IMR-90 (cell line): ENCODE results near the gene SEPHS2. TPM values are rescaled to one million over a fixed set of nuclear protein-coding genes. Genes with fewer than 3 reads are reported as not detected.

Experiments used
- ATAC-seq: fragments of 200-7000 bp; cut with Tn5 transposase; 2 replicates; pipeline ENCODE4 v1.9.1; 2020; ENCODE audit warnings: low read depth, mild to moderate bottlenecking, moderate library complexity
- BruUV-seq: library from RNA; stranded (reverse); fragments of 400-500 nt; replicated peaks from 2 replicates; lab custom pipeline; 2021; lab: Mats Ljungman, UMichigan
- CTCF ChIA-PET: fragments of 300-600 bp; formaldehyde crosslinking; extraction: SDS; loops from one replicate; lab custom pipeline; 2021; ENCODE audit warnings: antibody characterized with exemption; lab: Yijun Ruan, JAX
- POLR2A ChIA-PET: fragments of 300-600 bp; sonication (Branson Sonifier 250); formaldehyde crosslinking; loops from one replicate; lab custom pipeline; 2022; ENCODE audit warnings: antibody characterized with exemption; ENCODE audit not compliant: unreplicated experiment; lab: Charles Lee
- DNase-seq: peaks from one replicate; pipeline ENCODE4 v3.0.0; 2013
- H2AFZ ChIP-seq: replicated peaks from 2 replicates; pipeline ENCODE3; 2013; ENCODE audit warnings: low read length, mild to moderate bottlenecking; ENCODE audit not compliant: poor library complexity
- H2AK5ac ChIP-seq: 2 replicates; pipeline ENCODE4 v1.6.1; 2013; ENCODE audit warnings: low read depth, low read length, inconsistent platforms
- H2AK9ac ChIP-seq: replicated peaks from 2 replicates; pipeline ENCODE3; 2013; ENCODE audit warnings: mild to moderate bottlenecking, low read depth, low read length, moderate library complexity; ENCODE audit not compliant: poor library complexity
- H2BK120ac ChIP-seq: 2 replicates; pipeline ENCODE4 v1.6.1; 2013; ENCODE audit warnings: low read depth, low read length, inconsistent platforms
- H2BK15ac ChIP-seq: 3 replicates; pipeline ENCODE4 v1.6.1; 2013; ENCODE audit warnings: low read depth, low read length, inconsistent platforms
- H2BK20ac ChIP-seq: 2 replicates; pipeline ENCODE4 v1.6.1; 2013; ENCODE audit warnings: low read depth, mild to moderate bottlenecking, inconsistent platforms, low read length, moderate library complexity
- H2BK5ac ChIP-seq: 2 replicates; pipeline ENCODE4 v1.6.1; 2013; ENCODE audit warnings: mild to moderate bottlenecking, low read depth, low read length, inconsistent platforms; ENCODE audit not compliant: poor library complexity, severe bottlenecking
- H3K14ac ChIP-seq: replicated peaks from 2 replicates; pipeline ENCODE4 v1.6.1; 2013; ENCODE audit warnings: low read depth, low read length, inconsistent platforms
- H3K18ac ChIP-seq: 2 replicates; pipeline ENCODE4 v1.6.1; 2013; ENCODE audit warnings: low read depth, low read length, control low read depth
- H3K23ac ChIP-seq: 2 replicates; pipeline ENCODE4 v1.6.1; 2013; ENCODE audit warnings: low read depth, low read length, inconsistent platforms
- H3K27ac ChIP-seq: 2 replicates; pipeline ENCODE4 v1.5.1; 2013; ENCODE audit warnings: mild to moderate bottlenecking, control low read depth, low read length; ENCODE audit not compliant: insufficient read depth
- H3K27me3 ChIP-seq: 2 replicates; pipeline ENCODE4 v1.6.1; 2013; ENCODE audit warnings: low read length; ENCODE audit not compliant: control insufficient read depth, insufficient read depth
- H3K36me3 ChIP-seq: 2 replicates; pipeline ENCODE4 v1.6.1; 2013; ENCODE audit warnings: low read length, mixed read lengths; ENCODE audit not compliant: control insufficient read depth, insufficient read depth
- H3K4ac ChIP-seq: 2 replicates; pipeline ENCODE4 v1.6.1; 2013; ENCODE audit warnings: low read depth, low read length, inconsistent platforms
- H3K4me1 ChIP-seq: 2 replicates; pipeline ENCODE4 v1.6.1; 2013; ENCODE audit warnings: low read length, mixed read lengths; ENCODE audit not compliant: control insufficient read depth, insufficient read depth
- H3K4me2 ChIP-seq: 2 replicates; pipeline ENCODE4 v1.6.1; 2013; ENCODE audit warnings: low read depth, mild to moderate bottlenecking, control low read depth, low read length, moderate library complexity
- H3K4me3 ChIP-seq: 2 replicates; pipeline ENCODE4 v1.5.1; 2013; ENCODE audit warnings: low read depth, mild to moderate bottlenecking, control low read depth, low read length, moderate library complexity; ENCODE audit not compliant: insufficient read depth
- H3K56ac ChIP-seq: 2 replicates; pipeline ENCODE4 v1.6.1; 2013; ENCODE audit warnings: low read length, inconsistent platforms; ENCODE audit not compliant: insufficient read depth; ENCODE audit errors: extremely low read depth
- H3K79me1 ChIP-seq, 2 experiments: 2 replicates each; pipeline ENCODE4 v1.6.1; 2013; ENCODE audit warnings: low read length in 2 of 2, inconsistent platforms in 1 of 2, low read depth in 1 of 2
- H3K9ac ChIP-seq: 2 replicates; pipeline ENCODE4 v1.6.1; 2013; ENCODE audit warnings: low read depth, low read length, control low read depth
- H3K9me1 ChIP-seq: 2 replicates; pipeline ENCODE4 v1.6.1; 2013; ENCODE audit warnings: low read length, inconsistent platforms; ENCODE audit not compliant: insufficient read depth
- H3K9me3 ChIP-seq: 2 replicates; pipeline ENCODE4 v1.6.1; 2013; ENCODE audit warnings: low read length; ENCODE audit not compliant: control insufficient read depth, insufficient read depth
- H4K20me1 ChIP-seq: 2 replicates; pipeline ENCODE4 v1.6.1; 2013; ENCODE audit warnings: low read length, inconsistent platforms; ENCODE audit not compliant: insufficient read depth
- H4K5ac ChIP-seq: 2 replicates; pipeline ENCODE4 v1.6.1; 2013; ENCODE audit warnings: mild to moderate bottlenecking, low read depth, low read length, control low read depth
- H4K8ac ChIP-seq, 2 experiments: 2 replicates each; pipeline ENCODE4 v1.6.1; 2013; ENCODE audit warnings: low read depth in 2 of 2, low read length in 2 of 2, control low read depth in 1 of 2, inconsistent platforms in 1 of 2
- H4K91ac ChIP-seq: 2 replicates; pipeline ENCODE4 v1.6.1; 2013; ENCODE audit warnings: low read depth, low read length, inconsistent platforms; ENCODE audit not compliant: insufficient read depth
- BHLHE40 ChIP-seq: fragments of 150-350 bp; IDR thresholded peaks from 2 replicates; pipeline ENCODE4 v1.6.1; 2016; ENCODE audit warnings: mild to moderate bottlenecking, low read depth, low read length
- CHD1 ChIP-seq: IDR thresholded peaks from 2 replicates; pipeline ENCODE4 v1.6.1; 2012; ENCODE audit warnings: low read depth, low read length, improper control_type of control experiment
- MAFK ChIP-seq: IDR thresholded peaks from 2 replicates; pipeline ENCODE4 v1.6.1; 2012; ENCODE audit warnings: low read depth, low read length, improper control_type of control experiment
- MXI1 ChIP-seq: IDR thresholded peaks from 2 replicates; pipeline ENCODE4 v1.6.1; 2012; ENCODE audit warnings: low read depth, mild to moderate bottlenecking, low read length, moderate library complexity, borderline replicate concordance
- POLR2A ChIP-seq: IDR thresholded peaks from 2 replicates; pipeline ENCODE4 v1.6.1; 2012; ENCODE audit warnings: mild to moderate bottlenecking, low read depth, low read length
- RAD21 ChIP-seq: IDR thresholded peaks from 2 replicates; pipeline ENCODE4 v1.6.1; 2012; ENCODE audit warnings: low read length, improper control_type of control experiment
- RCOR1 ChIP-seq: IDR thresholded peaks from 2 replicates; pipeline ENCODE4 v1.6.1; 2012; ENCODE audit warnings: mild to moderate bottlenecking, low read length, improper control_type of control experiment; ENCODE audit not compliant: insufficient replicate concordance
- RFX5 ChIP-seq: IDR thresholded peaks from 2 replicates; pipeline ENCODE4 v1.8.0; 2012; ENCODE audit warnings: low read depth, mild to moderate bottlenecking, low read length, moderate library complexity
- SMC3 ChIP-seq: fragments of 150-350 bp; IDR thresholded peaks from 2 replicates; pipeline ENCODE4 v1.6.1; 2016; ENCODE audit warnings: low read depth, mild to moderate bottlenecking, antibody characterized with exemption, low read length, moderate library complexity
- WGBS, 2 experiments: methylation state at CpG; one replicate each; pipeline versions ENCODE4 v1.1.5 to v1.1.7; 2013; ENCODE audit warnings: missing lambda C conversion rate in 2 of 2; ENCODE audit not compliant: insufficient read length in 1 of 2; ENCODE audit errors: extremely low coverage in 2 of 2; 5-methylcytosine and 5-hydroxymethylcytosine counted together
- dilution Hi-C: fragments of 300-500 bp; cut with HindIII; formaldehyde crosslinking; loops from one replicate; pipeline ENCODE4 v1.14.3; 2018; ENCODE audit warnings: low sequenced_read_pairs; ENCODE audit not compliant: unreplicated experiment
- in situ Hi-C: fragments of 300-500 bp; cut with MboI; formaldehyde crosslinking; loops from 3 replicates; pipeline ENCODE4 v1.14.3; 2019; ENCODE audit warnings: low sequenced_read_pairs, inconsistent platforms, mixed read lengths
- intact Hi-C: fragments of 100-400 bp; cut with micrococcal nuclease; formaldehyde crosslinking; loops from 2 replicates; pipeline ENCODE4 v1.10.0; 2022
- polyA plus RNA-seq, 3 experiments: library from polyadenylated mRNA; depleted of rRNA; stranded (reverse); fragments of >200 nt; gene quantifications; 2 replicates each; pipeline ENCODE4 v1.2.3, GENCODE V29; 2012; ENCODE audit warnings: low replicate concordance in 1 of 3
- total RNA-seq: library from RNA; depleted of rRNA; stranded (reverse); fragments of >200 nt; gene quantifications from 2 replicates; pipeline ENCODE4 v1.2.3, GENCODE V29; 2012
- TF ChIP-seq, protein P1 (sequence below): conservative IDR thresholded peaks from 2 replicates; pipeline ENCODE4 v1.5.1; 2012; ENCODE audit warnings: mild to moderate bottlenecking, low read depth, low read length, improper control_type of control experiment
- TF ChIP-seq, protein P2 (sequence below): fragments of 150-350 bp; IDR thresholded peaks from 2 replicates; pipeline ENCODE4 v1.6.1; 2016; ENCODE audit warnings: low read depth, mild to moderate bottlenecking, low read length, moderate library complexity, borderline replicate concordance

SEPHS2 gene
- total and polyA plus RNA-seq, 2 of the 4 experiments (the other 2 are of a cell fraction) = 10.4 to 31.4 TPM

GRCh38 chr16:30429418-30429677 lies 16.3 kb downstream of the SEPHS2 start (continued):
- TF ChIP-seq, protein P1, sequence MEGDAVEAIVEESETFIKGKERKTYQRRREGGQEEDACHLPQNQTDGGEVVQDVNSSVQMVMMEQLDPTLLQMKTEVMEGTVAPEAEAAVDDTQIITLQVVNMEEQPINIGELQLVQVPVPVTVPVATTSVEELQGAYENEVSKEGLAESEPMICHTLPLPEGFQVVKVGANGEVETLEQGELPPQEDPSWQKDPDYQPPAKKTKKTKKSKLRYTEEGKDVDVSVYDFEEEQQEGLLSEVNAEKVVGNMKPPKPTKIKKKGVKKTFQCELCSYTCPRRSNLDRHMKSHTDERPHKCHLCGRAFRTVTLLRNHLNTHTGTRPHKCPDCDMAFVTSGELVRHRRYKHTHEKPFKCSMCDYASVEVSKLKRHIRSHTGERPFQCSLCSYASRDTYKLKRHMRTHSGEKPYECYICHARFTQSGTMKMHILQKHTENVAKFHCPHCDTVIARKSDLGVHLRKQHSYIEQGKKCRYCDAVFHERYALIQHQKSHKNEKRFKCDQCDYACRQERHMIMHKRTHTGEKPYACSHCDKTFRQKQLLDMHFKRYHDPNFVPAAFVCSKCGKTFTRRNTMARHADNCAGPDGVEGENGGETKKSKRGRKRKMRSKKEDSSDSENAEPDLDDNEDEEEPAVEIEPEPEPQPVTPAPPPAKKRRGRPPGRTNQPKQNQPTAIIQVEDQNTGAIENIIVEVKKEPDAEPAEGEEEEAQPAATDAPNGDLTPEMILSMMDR = no peak
- TF ChIP-seq RFX5 (no peak), POLR2A (no peak), BHLHE40 (no peak), RCOR1 (no peak), MXI1 (no peak)

GRCh38 chr16:30428055-30428454 lies 17.6 kb downstream of the SEPHS2 start:
- peaks cover 19% of the 10 kb centered on the region for H3K36me3 ChIP-seq
- intact Hi-C loops (no loop called here), in situ Hi-C loops (no loop called here), dilution Hi-C loops (no loop called here)
- H3K9ac ChIP-seq = no peak overlapping the region
- no peak overlapping the region for H3K14ac ChIP-seq
- BruUV-seq = no TSS peak
- H4K20me1 ChIP-seq = no peaks in the 10 kb centered on the region; the same call in 1 of the 2 replicates
- no peak overlapping the region for H2BK5ac ChIP-seq
- TF ChIP-seq BHLHE40 (no peak), CHD1 (no peak), SMC3 (no peak), MAFK (no peak), RAD21 (no peak)
- TF ChIP-seq, protein P2, sequence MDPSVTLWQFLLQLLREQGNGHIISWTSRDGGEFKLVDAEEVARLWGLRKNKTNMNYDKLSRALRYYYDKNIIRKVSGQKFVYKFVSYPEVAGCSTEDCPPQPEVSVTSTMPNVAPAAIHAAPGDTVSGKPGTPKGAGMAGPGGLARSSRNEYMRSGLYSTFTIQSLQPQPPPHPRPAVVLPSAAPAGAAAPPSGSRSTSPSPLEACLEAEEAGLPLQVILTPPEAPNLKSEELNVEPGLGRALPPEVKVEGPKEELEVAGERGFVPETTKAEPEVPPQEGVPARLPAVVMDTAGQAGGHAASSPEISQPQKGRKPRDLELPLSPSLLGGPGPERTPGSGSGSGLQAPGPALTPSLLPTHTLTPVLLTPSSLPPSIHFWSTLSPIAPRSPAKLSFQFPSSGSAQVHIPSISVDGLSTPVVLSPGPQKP = no peak
- peaks cover 3% of the 10 kb centered on the region; the same call in 1 of the 2 replicates for H3K4me1 ChIP-seq
- H3K4ac ChIP-seq = no peak overlapping the region
- no peak overlapping the region for H3K27ac ChIP-seq
- H3K79me1 ChIP-seq = peaks cover 15 to 19% of the 10 kb centered on the region in 2 experiments
- H4K91ac ChIP-seq = no peak overlapping the region
- H2BK120ac ChIP-seq = no peak overlapping the region
- H3K4me2 ChIP-seq = no peak overlapping the region
- no peaks in the 10 kb centered on the region for H3K9me3 ChIP-seq
- no peak overlapping the region for H4K8ac ChIP-seq
- H3K56ac ChIP-seq = no peak overlapping the region
- H3K9me1 ChIP-seq = peaks cover 6% of the 10 kb centered on the region
- H3K4me3 ChIP-seq = no peak overlapping the region
- H4K5ac ChIP-seq = no peak overlapping the region
- no peak overlapping the region for H3K18ac ChIP-seq
- H2BK15ac ChIP-seq = no peak overlapping the region
- no peak for DNase-seq
- 95% methylated on average over 3 of the region's 4 CpGs; no CpG with 5 or more reads in 1 of the 2 experiments for WGBS, 2 experiments
- POLR2A ChIA-PET = interaction anchor here (0.6 kb wide), 1 partner anchor 24 kb away, joined by 7 read pairs; no protein-coding TSS in a partner anchor
- CTCF ChIA-PET = interaction anchor here (0.7 kb wide), 1 partner anchor 9 kb away, joined by 3 read pairs; no protein-coding TSS in a partner anchor
- no peaks in the 10 kb centered on the region for H3K27me3 ChIP-seq
- no peak overlapping the region for H2AK9ac ChIP-seq
- no peak overlapping the region for H2AK5ac ChIP-seq
- H3K23ac ChIP-seq = no peak overlapping the region
- H2BK20ac ChIP-seq = no peak overlapping the region
- no peak overlapping the region for H2AFZ ChIP-seq
- ATAC-seq = no peak
